ENCODE results near the gene RYR1. TPM values are rescaled to one million over a fixed set of nuclear protein-coding genes. Genes with fewer than 3 reads are reported as not detected.
A peak's percentile ranks its signal among the peaks of the same experiment; 100 is the strongest.

The RYR1 gene
- total and polyA plus RNA-seq, 4 donors: 2.8 to 7.6 (median 4.0) TPM

GRCh38 chr19:38543286-38543806, 109.9 kb downstream of the RYR1 start:
- DNase-seq: no peak

GRCh38 chr19:38543807-38544568, 110.5 kb downstream of the RYR1 start:
- no peaks in the 10 kb centered on the region for H3K9me3 ChIP-seq (ENCODE audit: control insufficient read depth in 4 of 4, insufficient read depth in 3 of 4, low read length in 3 of 4)
- H3K4me3 ChIP-seq: no peak overlapping the region
- DNase-seq: peak in 2 of 3 donors; percentile 53 to 67
- H3K4me1 ChIP-seq (ENCODE audit: control insufficient read depth in 5 of 5, insufficient read depth in 5 of 5, low read length in 5 of 5): no peaks in the 10 kb centered on the region
- 46 to 53% methylated on average over 21 of the region's 21 CpGs for WGBS, 2 donors
- H3K27me3 ChIP-seq (ENCODE audit: control insufficient read depth in 3 of 3, insufficient read depth in 3 of 3, low read length in 2 of 3): peaks cover 0 to 3% (median 0%) of the 10 kb centered on the region in 3 donors
- no peak overlapping the region for H3K9ac ChIP-seq (ENCODE audit: insufficient read depth in 1 of 2, low read length in 2 of 2)
- TF ChIP-seq CTCF (IDR thresholded peaks at IDR 0.05; ENCODE audit: control extremely low read depth, extremely low read depth): peak; percentile 39
- H3K27ac ChIP-seq (ENCODE audit: low read depth in 1 of 2, low read length in 1 of 2): no peak overlapping the region
- ATAC-seq (ENCODE audit: insufficient read depth, low FRiP score): peak; percentile 62
- no peaks in the 10 kb centered on the region for H3K36me3 ChIP-seq (ENCODE audit: control insufficient read depth in 4 of 4, insufficient read depth in 4 of 4, low read length in 4 of 4)

More at GRCh38 chr19:38543286-38543806, 109.9 kb downstream of the RYR1 start:
- TF ChIP-seq CTCF (IDR thresholded peaks at IDR 0.05; ENCODE audit: control extremely low read depth, extremely low read depth): no peak
- Histone ChIP-seq H3K27me3 (ENCODE audit: control insufficient read depth in 3 of 3, insufficient read depth in 3 of 3, low read length in 2 of 3) (no peaks in the 10 kb centered on the region), H3K4me1 (ENCODE audit: control insufficient read depth in 5 of 5, insufficient read depth in 5 of 5, low read length in 5 of 5) (no peaks in the 10 kb centered on the region), H3K4me3 (no peak overlapping the region), H3K9ac (ENCODE audit: insufficient read depth in 1 of 2, low read length in 2 of 2) (no peak overlapping the region), H3K27ac (ENCODE audit: low read depth in 1 of 2, low read length in 1 of 2) (no peak overlapping the region), H3K9me3 (ENCODE audit: control insufficient read depth in 4 of 4, insufficient read depth in 3 of 4, low read length in 3 of 4) (no peaks in the 10 kb centered on the region), H3K36me3 (ENCODE audit: control insufficient read depth in 4 of 4, insufficient read depth in 4 of 4, low read length in 4 of 4) (no peaks in the 10 kb centered on the region)
- ATAC-seq (ENCODE audit: insufficient read depth, low FRiP score): no peak
- WGBS, 2 donors: 68 to 79% methylated on average over 19 of the region's 19 CpGs

- Histone ChIP-seq H3K4me3 (no peak overlapping the region), H3K36me3 (ENCODE audit: control insufficient read depth in 4 of 4, insufficient read depth in 4 of 4, low read length in 4 of 4) (no peaks in the 10 kb centered on the region), H3K9ac (ENCODE audit: insufficient read depth in 1 of 2, low read length in 2 of 2) (no peak overlapping the region), H3K4me1 (ENCODE audit: control insufficient read depth in 5 of 5, insufficient read depth in 5 of 5, low read length in 5 of 5) (no peaks in the 10 kb centered on the region), H3K27ac (ENCODE audit: low read depth in 1 of 2, low read length in 1 of 2) (no peak overlapping the region), H3K27me3 (ENCODE audit: control insufficient read depth in 3 of 3, insufficient read depth in 3 of 3, low read length in 2 of 3) (peaks cover 0 to 5% (median 0%) of the 10 kb centered on the region in 3 donors), H3K9me3 (ENCODE audit: control insufficient read depth in 4 of 4, insufficient read depth in 3 of 4, low read length in 3 of 4) (no peaks in the 10 kb centered on the region)
- 43 to 47% methylated on average over 6 of the region's 6 CpGs for WGBS, 2 donors
- DNase-seq: no peak
- TF ChIP-seq CTCF (IDR thresholded peaks at IDR 0.05; ENCODE audit: control extremely low read depth, extremely low read depth): no peak
- ATAC-seq (ENCODE audit: insufficient read depth, low FRiP score): peak; percentile 75
Measured at GRCh38 chr19:38544569-38545315, 111.3 kb downstream of the RYR1 start.
